ENCODE results near the gene SH3BGRL2. TPM values are rescaled to one million over a fixed set of nuclear protein-coding genes. Genes with fewer than 3 reads are reported as not detected.
"Not testable (repeated sequence)": the region's sequence is repeated elsewhere in the genome, so short reads cannot be mapped to it uniquely, and the experiment has no call there.

Gene SH3BGRL2
- total RNA-seq, 2 experiments from 2014 or later = 0.62 to 0.76 TPM

- no peak overlapping the region for H3K4me3 Mint-ChIP-seq
- peaks cover 5% of the 10 kb centered on the region for H3K36me3 Mint-ChIP-seq (ENCODE audit: low read depth)
- peaks cover 51% of the 10 kb centered on the region for H3K4me1 Mint-ChIP-seq (ENCODE audit: low read depth)
- peaks cover 5% of the 10 kb centered on the region for H3K9me3 Mint-ChIP-seq
- intact Hi-C loops (cut with micrococcal nuclease) = no loop called here
- CTCF ChIA-PET = interaction anchor here (0.5 to 1.3 kb wide), 3 partner anchors 21 to 180 kb away, joined by 3 to 4 read pairs (median 3); no protein-coding TSS in a partner anchor
- no peak for DNase-seq
- no peak overlapping the region for H3K27ac Mint-ChIP-seq
- H3K27me3 Mint-ChIP-seq (ENCODE audit: low read depth) = no peaks in the 10 kb centered on the region
These were observed 35.5 kb downstream of the SH3BGRL2 start for GRCh38 chr6:79666634-79667033.

GRCh38 chr6:79668381-79668780 lies 37.3 kb downstream of the SH3BGRL2 start:
- intact Hi-C loops (cut with micrococcal nuclease) = no loop called here
- no peak for DNase-seq
- Mint-ChIP-seq H3K27me3 (ENCODE audit: low read depth) (no peaks in the 10 kb centered on the region), H3K4me3 (no peak overlapping the region), H3K27ac (no peak overlapping the region), H3K9me3 (no peaks in the 10 kb centered on the region), H3K4me1 (ENCODE audit: low read depth) (peaks cover 60% of the 10 kb centered on the region), H3K36me3 (ENCODE audit: low read depth) (no peaks in the 10 kb centered on the region)
- CTCF ChIA-PET = no interaction called here

GRCh38 chr6:79669766-79670165 lies 38.6 kb downstream of the SH3BGRL2 start:
- H3K27me3 Mint-ChIP-seq (ENCODE audit: low read depth) = no peaks in the 10 kb centered on the region
- no peak for DNase-seq
- H3K4me1 Mint-ChIP-seq (ENCODE audit: low read depth) = peaks cover 49% of the 10 kb centered on the region
- no peak overlapping the region for H3K4me3 Mint-ChIP-seq
- intact Hi-C loops (cut with micrococcal nuclease) = loop anchor here (2.0 to 10.0 kb wide), 6 partner anchors 13 to 591 kb away; partner anchors contain the start of genes HMGN3, PHIP and TTK
- H3K27ac Mint-ChIP-seq = no peak overlapping the region
- no peaks in the 10 kb centered on the region for H3K9me3 Mint-ChIP-seq
- H3K36me3 Mint-ChIP-seq (ENCODE audit: low read depth) = no peaks in the 10 kb centered on the region
- CTCF ChIA-PET = interaction anchor here (0.7 to 0.9 kb wide), 3 partner anchors 12 to 122 kb away, joined by 3 read pairs; no protein-coding TSS in a partner anchor

DNA sequence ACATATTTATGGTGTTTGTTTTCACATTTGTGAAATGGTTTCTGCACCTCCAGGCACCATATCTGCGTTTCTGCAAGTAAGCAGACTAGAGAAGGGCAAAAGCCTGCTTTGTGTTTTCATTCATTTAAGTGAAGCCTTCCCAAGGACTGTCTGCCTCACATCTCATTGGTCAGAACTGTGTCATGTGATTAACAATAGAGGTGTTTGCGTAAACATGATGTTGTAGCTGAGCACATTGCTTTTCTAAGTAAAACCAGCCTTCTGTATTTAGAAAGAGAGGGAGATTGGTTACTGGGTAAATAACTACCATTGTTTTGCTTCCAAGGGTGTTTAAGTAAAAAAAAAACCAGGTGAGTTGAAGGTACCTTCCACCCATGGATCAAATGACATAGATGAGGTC lies 39.7 kb downstream of the SH3BGRL2 start:
- CTCF ChIA-PET = no interaction called here
- Mint-ChIP-seq H3K27ac (peak overlapping the region; percentile 78), H3K36me3 (ENCODE audit: low read depth) (no peaks in the 10 kb centered on the region), H3K27me3 (ENCODE audit: low read depth) (no peaks in the 10 kb centered on the region), H3K4me3 (no peak overlapping the region), H3K4me1 (ENCODE audit: low read depth) (peaks cover 48% of the 10 kb centered on the region), H3K9me3 (peaks cover 4% of the 10 kb centered on the region)
- intact Hi-C loops (cut with micrococcal nuclease) = loop anchor here (1.0 to 10.0 kb wide), 8 partner anchors 14 to 592 kb away; partner anchors contain the start of genes HMGN3, PHIP, SH3BGRL2 and TTK
- DNase-seq = no peak

DNA sequence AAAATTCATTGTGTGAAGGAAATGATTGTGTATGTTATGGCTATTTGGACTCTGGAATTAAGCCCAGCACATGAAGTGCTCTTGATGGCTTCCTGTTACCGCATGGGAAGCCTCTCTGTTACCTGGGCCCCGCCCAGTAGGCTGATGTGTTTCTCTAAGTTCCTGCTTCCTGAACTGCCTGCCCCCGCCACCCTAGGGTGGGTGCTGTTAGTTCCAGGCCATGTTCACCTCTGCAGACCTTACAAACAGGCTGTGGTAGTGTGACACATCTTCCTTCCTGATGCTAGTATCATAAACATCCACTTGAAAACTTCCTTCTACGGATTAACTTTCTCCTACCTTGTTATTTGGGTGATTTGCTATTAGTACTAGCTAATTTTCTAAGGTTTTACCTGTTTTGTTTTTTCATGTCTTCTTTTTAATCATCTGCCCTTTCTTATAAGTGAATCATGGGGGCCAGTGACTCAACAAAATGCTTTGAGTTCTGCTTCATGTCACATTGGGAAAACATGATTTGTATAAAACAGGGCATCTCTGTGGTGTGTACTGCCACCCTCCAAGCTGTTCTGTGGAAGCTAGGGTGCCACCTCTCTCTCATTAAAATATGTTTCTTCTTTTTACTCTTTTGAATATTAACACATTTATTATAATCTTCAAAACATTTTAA lies 40.6 kb downstream of the SH3BGRL2 start:
- Mint-ChIP-seq H3K36me3 (ENCODE audit: low read depth) (no peaks in the 10 kb centered on the region), H3K9me3 (peaks cover 4% of the 10 kb centered on the region), H3K4me3 (no peak overlapping the region), H3K27me3 (ENCODE audit: low read depth) (no peaks in the 10 kb centered on the region), H3K4me1 (ENCODE audit: low read depth) (peaks cover 39% of the 10 kb centered on the region), H3K27ac (peak overlapping the region; percentile 78)
- CTCF ChIA-PET = interaction anchor here (0.6 to 2.1 kb wide), 13 partner anchors 18 to 659 kb away, joined by 3 to 19 read pairs (median 5); partner anchors contain the start of gene SH3BGRL2
- intact Hi-C loops (cut with micrococcal nuclease) = loop anchor here (1.0 to 10.0 kb wide), 11 partner anchors 15 to 593 kb away; partner anchors contain the start of genes HMGN3, LCA5, PHIP and SH3BGRL2
- peak; percentile 69 for DNase-seq

- no peak for DNase-seq
- H3K9me3 Mint-ChIP-seq = peaks cover 4% of the 10 kb centered on the region
- peaks cover 32% of the 10 kb centered on the region for H3K4me1 Mint-ChIP-seq (ENCODE audit: low read depth)
- no peaks in the 10 kb centered on the region for H3K27me3 Mint-ChIP-seq (ENCODE audit: low read depth)
- intact Hi-C loops (cut with micrococcal nuclease) = loop anchor here (1.0 to 10.0 kb wide), 7 partner anchors 26 to 440 kb away; partner anchors contain the start of genes HMGN3, LCA5 and TTK
- H3K27ac Mint-ChIP-seq = peak overlapping the region; percentile 43
- no peak overlapping the region for H3K4me3 Mint-ChIP-seq
- CTCF ChIA-PET = interaction anchor here (0.6 to 2.1 kb wide), 12 partner anchors 19 to 197 kb away, joined by 3 to 19 read pairs (median 5); partner anchors contain the start of gene SH3BGRL2
- H3K36me3 Mint-ChIP-seq (ENCODE audit: low read depth) = no peaks in the 10 kb centered on the region
These were observed 41.5 kb downstream of the SH3BGRL2 start for GRCh38 chr6:79672631-79673111.

DNA sequence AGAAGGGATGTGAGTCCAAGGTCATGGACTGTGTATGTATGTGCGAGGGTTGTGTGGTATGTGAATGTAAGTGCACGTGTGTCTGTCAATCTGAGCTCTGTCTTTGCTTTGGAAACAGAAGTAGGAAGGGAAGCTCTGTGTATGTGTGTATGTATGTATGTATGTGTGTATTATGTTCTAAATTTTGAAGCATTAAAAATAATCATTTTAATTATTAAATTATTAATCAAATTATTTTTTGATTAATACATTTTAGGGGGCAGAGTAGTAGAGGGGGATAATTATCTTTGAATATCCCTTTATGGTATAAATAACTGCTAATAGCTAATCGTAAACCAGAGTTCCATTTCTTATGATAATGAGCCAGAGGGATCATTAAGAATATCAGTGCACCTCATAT lies 42.8 kb downstream of the SH3BGRL2 start:
- Mint-ChIP-seq H3K4me1 (ENCODE audit: low read depth) (peaks cover 23% of the 10 kb centered on the region), H3K27ac (no peak overlapping the region), H3K9me3 (peaks cover 4% of the 10 kb centered on the region), H3K4me3 (no peak overlapping the region), H3K27me3 (ENCODE audit: low read depth) (no peaks in the 10 kb centered on the region), H3K36me3 (ENCODE audit: low read depth) (no peaks in the 10 kb centered on the region)
- DNase-seq = no peak
- CTCF ChIA-PET = interaction anchor here (0.6 to 1.7 kb wide), 4 partner anchors 80 to 137 kb away, joined by 3 to 7 read pairs (median 3); partner anchors contain the start of gene LCA5
- intact Hi-C loops (cut with micrococcal nuclease) = loop anchor here (5.0 to 10.0 kb wide), 4 partner anchors 103 to 442 kb away; partner anchors contain the start of genes HMGN3 and TTK

- intact Hi-C loops (cut with micrococcal nuclease) = loop anchor here (10.0 kb wide), 1 partner anchor 328 kb away; the partner anchor contains the start of gene TTK
- CTCF ChIA-PET = no interaction called here
- DNase-seq = no peak
- Mint-ChIP-seq H3K9me3 (peaks cover 4% of the 10 kb centered on the region), H3K27ac (no peak overlapping the region), H3K36me3 (ENCODE audit: low read depth) (no peaks in the 10 kb centered on the region), H3K4me3 (no peak overlapping the region), H3K27me3 (ENCODE audit: low read depth) (no peaks in the 10 kb centered on the region), H3K4me1 (ENCODE audit: low read depth) (peaks cover 8% of the 10 kb centered on the region)
These were observed 45.9 kb downstream of the SH3BGRL2 start for GRCh38 chr6:79676785-79677736.

DNA sequence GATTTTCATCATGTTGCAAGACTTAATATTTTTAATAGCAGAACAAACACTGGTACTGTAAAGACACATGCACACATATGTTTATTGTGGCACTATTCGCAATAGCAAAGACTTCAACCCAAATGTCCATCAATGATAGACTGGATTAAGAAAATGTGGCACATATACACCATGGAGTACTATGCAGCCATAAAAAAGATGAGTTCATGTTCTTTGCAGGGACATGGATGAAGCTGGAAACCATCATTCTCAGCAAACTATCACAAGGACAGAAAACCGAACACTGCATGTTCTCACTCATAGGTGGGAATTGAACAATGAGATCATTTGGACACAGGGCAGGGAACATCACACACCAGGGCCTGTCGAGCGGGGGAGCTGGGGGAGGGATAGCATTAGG lies 51.6 kb downstream of the SH3BGRL2 start:
- H3K36me3 Mint-ChIP-seq (ENCODE audit: low read depth); H3K4me1 Mint-ChIP-seq (ENCODE audit: low read depth); CTCF ChIA-PET; H3K9me3 Mint-ChIP-seq; DNase-seq; intact Hi-C loops (cut with micrococcal nuclease); H3K4me3 Mint-ChIP-seq; H3K27me3 Mint-ChIP-seq (ENCODE audit: low read depth); H3K27ac Mint-ChIP-seq: not testable (repeated sequence)

DNA sequence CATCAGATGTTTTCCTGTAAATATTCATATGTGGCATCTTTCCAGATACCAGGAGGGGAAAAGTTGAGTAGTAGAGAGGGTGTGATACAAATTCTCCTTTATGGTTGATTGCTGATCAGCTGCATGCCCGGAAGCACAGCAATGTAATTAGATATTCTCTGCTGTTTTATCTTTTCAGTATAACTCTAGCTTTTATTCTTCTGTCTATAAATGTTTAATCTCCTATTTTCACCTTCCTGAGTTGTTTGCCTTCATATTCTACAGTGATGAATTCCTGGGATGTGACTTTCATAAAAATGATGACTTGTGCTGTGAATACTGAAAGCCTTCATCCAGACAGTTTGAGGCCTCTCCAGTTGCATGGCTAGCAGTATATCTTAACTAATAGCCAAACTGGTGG lies 53.7 kb downstream of the SH3BGRL2 start:
- CTCF ChIA-PET = no interaction called here
- H3K9me3 Mint-ChIP-seq = peaks cover 2% of the 10 kb centered on the region
- H3K4me3 Mint-ChIP-seq = no peak overlapping the region
- H3K27ac Mint-ChIP-seq = no peak overlapping the region
- H3K36me3 Mint-ChIP-seq (ENCODE audit: low read depth) = no peaks in the 10 kb centered on the region
- intact Hi-C loops (cut with micrococcal nuclease) = no loop called here
- H3K4me1 Mint-ChIP-seq (ENCODE audit: low read depth) = peaks cover 1% of the 10 kb centered on the region
- no peaks in the 10 kb centered on the region for H3K27me3 Mint-ChIP-seq (ENCODE audit: low read depth)
- DNase-seq = no peak

- no peak for DNase-seq
- Mint-ChIP-seq H3K4me3 (no peak overlapping the region), H3K4me1 (ENCODE audit: low read depth) (peaks cover 1% of the 10 kb centered on the region), H3K27ac (no peak overlapping the region), H3K36me3 (ENCODE audit: low read depth) (no peaks in the 10 kb centered on the region), H3K9me3 (peaks cover 2% of the 10 kb centered on the region), H3K27me3 (ENCODE audit: low read depth) (no peaks in the 10 kb centered on the region)
- CTCF ChIA-PET = interaction anchor here (0.7 to 1.2 kb wide), 2 partner anchors 20 to 31 kb away, joined by 3 read pairs; no protein-coding TSS in a partner anchor
- intact Hi-C loops (cut with micrococcal nuclease) = no loop called here
These were observed 55.7 kb downstream of the SH3BGRL2 start for GRCh38 chr6:79686707-79687309.
